GM23248 (cell line): ENCODE results near the gene CNKSR3.

Experiments
- EZH2 ChIP-seq: fragments of 200-600 bp; sonication (generic); IDR thresholded peaks from 2 replicates; pipeline ENCODE4 v1.6.1; 2018; ENCODE audit warnings: antibody characterized with exemption, mild to moderate bottlenecking; ENCODE audit not compliant: insufficient read depth, poor library complexity, severe bottlenecking
- EZH2phosphoT487 ChIP-seq: fragments of 200-600 bp; sonication (generic); IDR thresholded peaks from 2 replicates; pipeline ENCODE4 v1.6.1; 2018; ENCODE audit warnings: antibody characterized with exemption, moderate library complexity, mild to moderate bottlenecking, low read depth; ENCODE audit not compliant: insufficient read depth

- no peak for TF ChIP-seq EZH2
- TF ChIP-seq EZH2phosphoT487, result no peak
Observed at GRCh38 chr6:154513601-154514320, 3.3 kb upstream of the CNKSR3 start.
